Endothelial cell of umbilical vein (primary cell): ENCODE data around the gene SMURF2.

Experiments used
- CTCF ChIP-seq, 2 donors: IDR thresholded peaks; 1 replicate in 1 of 2; 2 replicates in 1 of 2; pipeline ENCODE4 v1.5.1; 2011; ENCODE audit warnings: low read length in 2 of 2, mild to moderate bottlenecking in 2 of 2, moderate library complexity in 2 of 2, control low read depth in 1 of 2, inconsistent platforms in 1 of 2, low read depth in 1 of 2; ENCODE audit not compliant: insufficient read depth in 1 of 2; ENCODE audit errors: extremely low read depth in 1 of 2
- EZH2 ChIP-seq: IDR thresholded peaks from 2 replicates; pipeline ENCODE4 v1.6.1; 2012; ENCODE audit warnings: borderline replicate concordance, low read depth, mild to moderate bottlenecking, moderate library complexity, low read length, inconsistent platforms; ENCODE audit not compliant: severe bottlenecking
- GATA2 ChIP-seq: IDR thresholded peaks from 2 replicates; pipeline ENCODE4 v1.7.0; 2011; ENCODE audit warnings: low read depth, mild to moderate bottlenecking, moderate library complexity, mixed read lengths, low read length; ENCODE audit not compliant: insufficient read length, insufficient read depth
- MAX ChIP-seq: IDR thresholded peaks from 2 replicates; pipeline ENCODE4 v1.6.1; 2011; ENCODE audit not compliant: insufficient read depth, insufficient read length
- MYC ChIP-seq: IDR thresholded peaks from one replicate; pipeline ENCODE4 v1.6.1; 2011; ENCODE audit warnings: mild to moderate bottlenecking, low read depth, low read length
- POLR2A ChIP-seq: IDR thresholded peaks from 2 replicates; pipeline ENCODE4 v1.6.1; 2012; ENCODE audit warnings: low read depth, mild to moderate bottlenecking, control low read depth, low read length
- POLR2AphosphoS5 ChIP-seq: IDR thresholded peaks from 2 replicates; pipeline ENCODE4 v1.6.1; 2012; ENCODE audit warnings: low read depth, mild to moderate bottlenecking, control low read depth, low read length, moderate library complexity; ENCODE audit not compliant: insufficient read depth

- TF ChIP-seq MAX (no peak), POLR2A (no peak), CTCF (IDR thresholded peaks at IDR 0.05; ENCODE audit: extremely low read depth in 1 of 2, insufficient read depth in 1 of 2, low read depth in 1 of 2, low read length in 2 of 2) (no peak), MYC (no peak), EZH2 (no peak), POLR2AphosphoS5 (no peak), GATA2 (no peak)
Measured at GRCh38 chr17:64519601-64520000, 142.5 kb downstream of the SMURF2 start.
